ENCODE results near the gene EPS8L2. TPM values are rescaled to one million over a fixed set of nuclear protein-coding genes. Genes with fewer than 3 reads are reported as not detected.

EPS8L2 gene
- 235 and 376 TPM in 2 replicates for total RNA-seq

DNA sequence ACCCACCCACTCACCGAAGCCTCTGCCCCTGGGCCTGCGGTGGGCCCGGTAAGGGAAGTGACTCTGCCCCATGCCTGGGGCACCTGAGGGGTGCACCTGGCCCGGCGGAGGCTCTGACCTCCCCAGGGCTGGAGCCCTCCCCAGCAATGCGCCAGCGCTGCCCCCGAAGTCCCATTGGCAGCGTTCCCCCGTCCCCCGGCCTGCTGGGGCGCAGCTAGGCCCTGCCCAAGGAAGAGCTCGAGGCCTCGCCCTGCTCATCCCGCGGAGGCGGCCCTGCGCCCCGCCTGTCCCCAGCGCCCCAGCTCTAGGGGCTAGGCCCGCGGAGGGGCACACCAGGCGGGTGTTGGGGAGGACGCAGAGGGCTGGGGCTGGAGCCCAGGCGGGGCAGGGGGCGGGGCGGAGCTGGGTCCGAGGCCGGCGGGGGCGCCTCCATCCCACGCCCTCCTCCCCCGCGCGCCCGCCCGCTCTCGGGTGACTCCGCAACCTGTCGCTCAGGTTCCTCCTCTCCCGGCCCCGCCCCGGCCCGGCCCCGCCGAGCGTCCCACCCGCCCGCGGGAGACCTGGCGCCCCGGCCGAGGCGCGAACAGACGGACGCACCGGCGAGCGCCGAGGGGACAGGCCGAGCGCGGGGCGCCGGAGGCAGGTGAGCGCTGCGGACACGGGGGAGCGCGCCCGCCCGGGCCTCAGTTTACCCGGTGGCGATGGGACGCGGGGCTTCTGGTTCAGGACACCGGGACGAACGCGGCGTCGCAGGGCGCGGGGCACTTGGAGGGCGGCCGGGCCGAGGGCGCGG, at the start of gene EPS8L2:
TSS of gene EPS8L2 (plus strand) at position 586 of the 793 bp plus-strand sequence. CDS start 3,177 bp downstream, outside the sequence.
- no peak for DNase-seq (ENCODE audit: low read depth)

- DNase-seq (ENCODE audit: low read depth), result no peak
Observed at GRCh38 chr11:656426-656825, 49.6 kb upstream of the EPS8L2 start.

GRCh38 chr11:656866-657265, 49.2 kb upstream of the EPS8L2 start:
- DNase-seq (ENCODE audit: low read depth), result no peak

- no peak for DNase-seq (ENCODE audit: low read depth)
Observed at GRCh38 chr11:657691-658126, 48.3 kb upstream of the EPS8L2 start.

DNA sequence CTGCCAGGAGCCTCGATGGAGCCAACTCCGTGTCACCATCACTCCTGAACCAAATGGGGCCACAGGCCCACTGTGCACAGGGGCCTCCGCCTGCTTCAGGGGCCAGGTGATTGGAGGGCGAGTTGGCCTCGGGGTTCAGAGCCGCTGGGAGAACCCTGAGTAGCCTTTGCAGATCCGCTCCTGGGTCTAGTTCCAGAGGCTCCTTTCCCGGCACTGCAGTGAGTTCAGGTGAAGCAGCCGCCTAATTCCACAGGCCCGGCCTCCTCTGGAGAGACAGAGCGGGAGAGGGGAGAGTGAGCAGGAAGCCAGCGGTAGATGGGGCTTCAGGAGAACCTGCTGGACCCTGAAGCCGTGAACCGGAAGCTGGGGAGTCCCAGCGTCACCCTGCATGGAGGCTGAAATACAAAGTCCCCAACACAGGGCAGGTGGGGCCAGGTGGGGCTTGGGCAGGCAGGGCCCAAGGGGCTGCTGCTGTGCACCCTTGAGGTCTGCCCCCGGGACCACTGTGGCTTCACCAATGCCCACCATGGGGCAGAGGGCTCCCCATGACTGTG, 46.4 kb upstream of the EPS8L2 start:
- DNase-seq (ENCODE audit: low read depth), result no peak

DNA sequence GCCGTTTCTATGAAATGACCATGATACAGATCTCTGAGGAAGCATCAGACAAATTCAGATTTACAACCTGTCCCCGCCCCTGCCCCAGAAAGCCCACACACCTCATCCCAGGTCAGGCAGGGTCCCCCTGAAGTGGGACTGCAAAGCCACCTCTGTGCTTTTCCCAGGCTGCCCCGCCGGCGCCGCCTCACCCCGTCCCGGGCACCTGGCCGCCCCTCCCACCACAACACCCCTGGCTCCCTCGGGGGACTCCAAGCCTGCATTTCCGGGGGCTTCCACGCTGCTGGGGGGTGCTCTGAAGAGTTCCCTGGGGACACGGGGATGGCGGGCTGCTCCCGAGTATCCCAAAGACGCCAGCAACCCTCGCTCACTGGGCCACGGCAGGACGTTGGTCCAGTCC, 45.8 kb upstream of the EPS8L2 start:
- no peak for DNase-seq (ENCODE audit: low read depth)

GRCh38 chr11:660681-661444, 45.2 kb upstream of the EPS8L2 start:
- no peak for DNase-seq (ENCODE audit: low read depth)

DNA sequence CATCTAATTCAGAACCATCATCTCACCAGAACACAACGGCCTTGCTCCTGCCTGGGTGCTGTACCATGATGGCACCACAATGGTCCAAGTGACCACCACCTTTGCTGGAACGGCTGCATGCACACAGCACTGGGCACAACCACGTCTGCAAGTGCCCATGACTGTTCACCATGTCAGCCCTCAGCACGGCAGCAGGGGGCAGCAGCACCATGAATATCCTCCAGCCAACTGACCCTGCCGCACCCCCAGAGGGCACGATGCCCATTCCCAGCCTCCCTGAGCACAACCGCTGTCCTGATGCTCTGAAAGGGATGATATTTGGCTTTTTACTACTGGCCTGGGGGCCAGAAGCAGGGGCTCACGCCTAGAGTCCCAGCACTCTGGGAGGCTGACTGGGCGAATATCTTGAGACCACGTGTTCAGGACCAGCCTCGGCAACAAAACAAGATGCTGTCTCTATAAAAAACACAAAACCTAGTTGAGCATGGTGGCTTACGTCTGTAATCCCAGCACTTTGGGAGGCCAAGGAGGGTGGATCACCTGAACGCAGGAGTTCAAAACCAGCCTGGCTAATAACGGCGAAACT, 43.2 kb upstream of the EPS8L2 start:
- peak; percentile 27 for DNase-seq (ENCODE audit: low read depth)

DNA sequence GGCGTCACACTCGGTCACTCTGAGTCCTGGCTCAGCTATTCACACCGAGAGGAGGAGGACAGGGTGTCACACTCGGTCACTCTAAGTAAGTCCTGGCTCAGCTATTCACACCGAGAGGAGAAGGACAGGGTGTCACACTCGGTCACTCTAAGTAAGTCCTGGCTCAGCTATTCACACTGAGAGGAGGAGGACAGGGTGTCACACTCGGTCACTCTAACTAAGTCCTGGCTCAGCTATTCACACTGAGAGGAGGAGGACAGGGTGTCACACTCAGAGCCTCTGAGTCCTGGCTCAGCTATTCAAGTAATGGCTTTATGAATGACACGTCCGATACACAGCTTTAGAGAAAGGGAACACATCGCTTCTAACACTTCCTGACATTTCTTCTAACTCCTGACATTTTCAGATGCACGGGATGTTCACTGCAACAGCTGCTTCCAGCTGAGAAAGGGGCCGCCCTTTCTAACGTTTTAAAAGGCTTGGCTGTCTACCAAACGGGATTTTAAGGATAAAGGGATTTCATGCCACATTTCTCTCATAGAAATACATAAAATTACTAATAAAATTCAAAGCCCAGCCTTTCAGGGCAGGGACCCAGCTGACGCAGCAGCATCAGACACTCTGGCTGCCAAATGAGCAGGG, 40.8 kb upstream of the EPS8L2 start:
- DNase-seq (ENCODE audit: low read depth), result no peak

- peak; percentile 55 for DNase-seq (ENCODE audit: low read depth)
Observed at GRCh38 chr11:665704-666281, 40.2 kb upstream of the EPS8L2 start.

DNA sequence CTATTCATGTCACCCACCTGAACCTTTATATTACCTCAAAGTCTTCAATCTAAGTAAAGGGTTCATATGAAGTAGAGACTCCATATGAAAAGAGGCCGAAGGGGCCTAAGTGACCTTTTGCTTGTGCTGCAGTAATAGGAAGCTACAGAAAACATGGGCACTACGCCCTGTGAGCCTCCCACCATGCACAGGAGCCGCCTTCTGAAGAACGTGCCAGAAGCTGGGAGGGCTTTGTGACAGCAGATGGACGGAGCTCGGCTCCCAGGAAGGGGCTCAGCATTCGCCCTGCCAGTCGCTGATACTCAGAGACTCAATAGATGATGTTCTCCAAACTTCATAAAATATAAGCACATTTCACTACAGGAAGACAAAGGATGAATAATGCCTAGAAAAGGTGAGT, 32.2 kb upstream of the EPS8L2 start:
- no peak for DNase-seq (ENCODE audit: low read depth)

- no peak for DNase-seq (ENCODE audit: low read depth)
Observed at GRCh38 chr11:674406-674805, 31.6 kb upstream of the EPS8L2 start.

GRCh38 chr11:678297-678696, 27.7 kb upstream of the EPS8L2 start:
- no peak for DNase-seq (ENCODE audit: low read depth)

GRCh38 chr11:679271-680207, 26.5 kb upstream of the EPS8L2 start:
- DNase-seq (ENCODE audit: low read depth), result no peak

DNA sequence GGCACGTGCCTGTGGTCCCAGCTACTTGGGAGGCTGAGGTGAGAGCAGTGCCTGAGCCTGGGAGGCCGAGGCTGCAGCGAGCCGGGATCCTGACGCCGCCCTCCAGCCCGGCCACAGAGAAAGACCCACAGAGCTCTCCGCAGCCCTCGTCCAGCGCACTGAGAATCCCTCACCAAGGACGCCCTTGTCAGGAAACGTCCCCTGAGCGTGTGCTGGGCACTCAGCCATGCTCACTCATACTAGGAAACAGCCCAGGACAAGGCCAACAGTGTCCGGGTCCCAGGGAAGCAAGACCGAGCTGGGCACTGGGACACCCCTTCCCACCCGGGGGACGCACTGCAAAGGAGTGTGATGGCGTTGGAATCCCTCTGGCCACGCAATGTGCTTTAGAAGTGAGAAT, 25.6 kb upstream of the EPS8L2 start:
- no peak for DNase-seq (ENCODE audit: low read depth)

DNA sequence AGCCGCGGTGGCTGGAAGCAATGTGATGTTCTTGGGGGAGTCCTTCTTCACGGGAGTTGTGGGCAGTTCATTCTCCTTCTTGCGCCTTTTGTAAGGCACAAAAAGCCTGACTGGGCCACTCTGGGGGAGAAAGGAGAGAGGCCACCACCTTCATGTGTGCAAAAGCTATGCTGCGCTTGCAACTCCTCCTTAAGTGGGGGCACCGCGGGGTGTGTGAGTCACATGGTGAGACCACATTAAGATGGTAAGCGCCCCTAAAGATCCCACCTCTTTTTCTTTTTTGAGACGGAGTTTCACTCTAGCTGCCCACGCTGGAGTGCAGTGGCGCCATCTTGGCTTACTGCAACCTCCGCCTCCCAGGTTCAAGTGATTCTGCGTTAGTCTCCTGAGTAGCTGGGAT, 25.1 kb upstream of the EPS8L2 start:
- DNase-seq (ENCODE audit: low read depth), result no peak

- DNase-seq (ENCODE audit: low read depth), result no peak
Observed at GRCh38 chr11:686451-687243, 19.4 kb upstream of the EPS8L2 start.

GRCh38 chr11:687751-688150, 18.3 kb upstream of the EPS8L2 start:
- DNase-seq (ENCODE audit: low read depth), result no peak

- no peak for DNase-seq (ENCODE audit: low read depth)
Observed at GRCh38 chr11:688681-689080, 17.4 kb upstream of the EPS8L2 start.

GRCh38 chr11:689625-690024, 16.4 kb upstream of the EPS8L2 start:
- DNase-seq (ENCODE audit: low read depth), result peak; percentile 47
